Uterus (tissue), 2 donors: ENCODE measurements around the gene TTC19.

ENCODE experiments used
- CTCF ChIP-seq, 4 experiments: fragments of 200-600 bp in 2 of 4; fragments of 450-650 bp in 2 of 4; sonication (generic) in 2 of 4; IDR thresholded peaks; one replicate each; pipeline ENCODE4 v1.5.1; 2016 to 2019; ENCODE audit warnings: antibody characterized with exemption in 4 of 4, mild to moderate bottlenecking in 2 of 4, moderate library complexity in 1 of 4
- POLR2A ChIP-seq, 2 donors: fragments of 450-650 bp; IDR thresholded peaks; one replicate each; pipeline ENCODE4 v1.6.1; 2016; ENCODE audit warnings: antibody characterized with exemption in 2 of 2, mild to moderate bottlenecking in 1 of 2, moderate library complexity in 1 of 2

DNA sequence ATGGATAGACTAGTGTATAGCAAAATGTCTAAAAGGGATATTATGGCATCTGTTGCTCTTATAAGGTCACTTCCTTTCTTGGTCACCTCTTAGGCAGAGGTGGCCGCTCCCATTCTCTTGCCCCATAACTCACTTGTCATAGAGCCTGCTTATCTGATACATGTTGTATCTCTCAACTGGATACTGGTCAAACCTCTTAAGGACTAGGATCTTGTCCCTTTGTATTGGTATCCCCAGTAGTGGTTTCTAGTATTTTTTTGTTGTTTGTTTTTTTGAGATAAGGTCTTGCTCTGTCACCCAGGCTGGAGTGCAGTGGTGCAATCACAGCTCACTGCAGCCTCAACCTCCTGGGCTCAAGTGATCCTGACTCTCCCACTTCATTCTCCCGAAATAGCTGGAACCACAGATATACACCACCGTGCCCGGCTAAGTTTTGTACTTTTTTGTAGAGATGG lies 27.1 kb upstream of the TTC19 start:
- TF ChIP-seq CTCF (IDR thresholded peaks at IDR 0.05) (no peak), POLR2A (IDR thresholded peaks at IDR 0.05) (no peak)
